ENCODE data around the gene TMEFF2.

The TMEFF2 gene

DNA sequence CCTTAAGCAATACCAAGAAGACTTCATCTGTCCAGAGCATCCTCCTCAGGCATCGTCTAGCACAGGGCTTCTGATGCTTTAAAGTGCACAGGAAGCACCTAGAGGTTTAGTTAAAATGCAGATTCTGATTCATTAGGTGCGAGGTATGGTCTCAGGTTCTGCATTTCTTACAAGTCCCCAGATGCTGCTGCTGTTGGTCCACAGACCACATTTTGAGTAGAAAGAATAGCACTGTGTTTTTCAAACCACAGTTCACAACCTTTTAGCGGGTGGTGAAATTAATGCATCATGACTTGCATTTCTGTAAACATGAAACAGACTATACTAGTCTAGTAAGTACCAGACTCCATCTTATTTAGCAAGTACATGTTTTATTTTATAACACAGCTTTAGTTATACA is 134.6 kb downstream of the TMEFF2 start:
- DNase-seq (ENCODE audit: low read depth): no peak

GRCh38 chr2:192059266-192059665 is 135.5 kb downstream of the TMEFF2 start:
- no peak for DNase-seq (ENCODE audit: low read depth)

GRCh38 chr2:192053921-192054320 is 140.8 kb downstream of the TMEFF2 start:
- no peak for DNase-seq (ENCODE audit: low read depth)

- DNase-seq (ENCODE audit: low read depth): no peak
Observed at GRCh38 chr2:192051533-192051932, 143.2 kb downstream of the TMEFF2 start.

DNA sequence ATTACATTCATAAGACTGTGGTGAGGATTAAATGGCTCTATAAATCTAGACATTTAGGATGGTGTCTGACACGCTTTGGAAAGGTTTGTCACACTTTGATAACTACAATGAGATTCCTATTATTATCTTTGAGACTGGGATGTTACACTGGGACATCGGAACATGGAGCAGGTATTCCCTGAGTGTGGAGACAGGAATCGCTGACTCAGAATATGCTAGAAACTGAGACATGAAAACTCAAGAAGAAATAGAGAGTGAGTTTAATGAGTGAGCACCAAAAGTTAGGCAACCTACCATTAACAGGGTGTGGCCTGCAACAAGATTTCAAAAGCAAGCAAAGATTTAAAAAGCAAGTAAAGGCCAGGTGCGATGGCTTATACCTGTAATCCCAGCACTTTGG is 145.4 kb downstream of the TMEFF2 start:
- no peak for DNase-seq (ENCODE audit: low read depth)

DNA sequence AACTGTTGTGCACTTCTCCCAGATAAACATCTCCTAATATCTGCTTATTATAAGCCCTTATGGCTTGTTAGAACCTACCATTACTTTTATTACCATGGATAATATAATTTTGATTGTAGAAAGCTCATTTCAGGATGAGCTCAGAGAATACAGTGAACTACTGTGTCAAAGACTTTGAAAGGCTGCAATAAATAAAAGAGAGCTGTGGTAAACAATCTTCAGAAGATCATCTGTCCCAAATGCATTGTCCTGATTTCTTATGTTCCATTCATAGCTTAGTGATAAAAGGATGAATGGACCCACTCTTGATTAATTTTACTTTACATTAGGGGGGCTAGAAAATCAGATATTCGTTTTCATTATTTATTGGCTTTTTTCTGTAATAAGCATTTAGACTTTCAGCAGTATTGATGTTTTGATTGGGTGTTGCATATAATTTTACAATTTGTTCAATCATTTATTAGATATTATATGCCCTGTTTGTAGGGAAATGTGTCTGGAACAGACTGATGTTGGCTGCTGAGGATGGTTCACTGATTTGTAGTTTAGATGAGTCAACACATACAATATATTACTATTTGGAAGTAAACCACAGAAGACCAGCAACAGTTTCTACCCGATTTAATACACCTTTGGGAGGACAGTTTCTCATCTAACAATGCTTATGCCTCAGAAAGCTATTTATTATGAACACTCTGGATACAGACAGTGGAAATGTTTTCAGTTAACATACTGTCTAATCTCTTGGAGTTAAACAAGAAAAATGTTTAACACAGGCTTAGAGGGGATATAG is 147.2 kb downstream of the TMEFF2 start:
- no peak for DNase-seq (ENCODE audit: low read depth)

DNA sequence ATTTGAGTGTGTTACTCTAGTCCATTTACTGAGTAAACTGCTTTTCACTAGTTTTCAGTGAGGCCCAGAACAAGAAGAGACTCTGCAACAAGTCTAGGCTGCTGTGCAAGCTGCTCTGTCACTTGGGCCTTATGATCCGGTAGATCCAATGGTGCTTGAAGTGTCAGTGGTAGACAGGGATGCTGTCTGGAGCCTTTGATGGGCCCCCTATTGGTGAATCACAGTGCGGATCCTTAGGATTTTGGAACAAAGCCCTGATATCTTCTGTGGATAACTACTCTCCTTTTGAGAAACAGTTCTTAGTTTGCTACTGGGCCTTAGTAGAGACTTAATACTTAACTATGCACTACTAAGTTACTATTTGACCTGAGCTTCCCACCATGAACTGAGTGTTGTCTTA is 150.2 kb downstream of the TMEFF2 start:
- no peak for DNase-seq (ENCODE audit: low read depth)

- DNase-seq (ENCODE audit: low read depth): no peak
Observed at GRCh38 chr2:192043216-192043870, 151.4 kb downstream of the TMEFF2 start.

GRCh38 chr2:192042126-192042525 is 152.6 kb downstream of the TMEFF2 start:
- DNase-seq (ENCODE audit: low read depth): no peak

DNA sequence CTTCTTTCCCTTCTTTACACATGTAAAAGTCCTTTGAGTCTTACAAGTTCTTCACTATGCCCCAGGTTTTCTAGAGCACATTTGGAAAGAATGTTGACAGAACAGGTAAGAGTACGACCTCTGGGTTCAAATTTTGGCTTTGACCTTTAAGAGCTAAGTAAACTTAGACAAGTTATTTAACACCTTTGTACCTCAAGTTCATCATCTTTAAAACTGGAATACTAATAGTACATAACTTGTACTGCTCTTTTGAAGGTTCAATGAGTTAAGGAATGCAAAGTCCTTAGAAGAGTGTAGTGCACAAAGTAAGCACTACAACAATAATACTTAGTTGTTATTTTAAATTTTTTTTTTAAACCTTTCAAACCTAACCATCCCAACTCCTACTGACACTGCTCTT is 156.6 kb downstream of the TMEFF2 start:
- no peak for DNase-seq (ENCODE audit: low read depth)

DNA sequence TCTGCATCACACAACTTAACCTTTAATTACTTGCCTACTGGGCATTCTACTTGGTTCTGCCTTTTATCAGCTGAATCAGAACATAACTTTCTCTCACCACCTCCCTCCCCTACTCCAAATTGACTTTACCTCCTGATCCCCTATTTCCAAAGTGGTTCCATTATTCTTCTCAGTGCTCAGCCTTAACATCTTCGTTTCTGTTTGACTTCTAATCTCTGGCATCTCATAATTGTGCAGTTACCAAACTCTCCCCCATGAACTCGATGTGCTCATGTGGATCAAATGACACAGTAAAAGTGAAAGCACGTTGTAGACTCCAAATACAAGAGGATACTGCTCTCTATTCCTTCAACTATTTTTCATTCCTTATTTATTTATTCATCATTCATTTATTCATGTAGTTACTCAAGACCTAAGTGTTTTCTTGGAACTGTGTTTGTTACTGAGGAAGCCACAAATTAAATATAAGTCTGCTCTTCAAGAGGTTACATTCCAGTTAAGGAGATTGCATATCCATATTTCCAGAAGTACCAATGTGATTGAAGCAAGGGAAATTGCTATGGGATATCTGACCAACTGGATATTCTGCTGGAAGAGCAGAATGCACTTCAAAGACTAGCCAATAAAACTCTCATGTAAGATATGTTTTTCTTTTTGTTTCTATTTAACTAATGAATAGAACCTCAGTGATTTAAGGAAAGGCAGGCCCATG is 158.8 kb downstream of the TMEFF2 start:
- DNase-seq (ENCODE audit: low read depth): no peak

DNA sequence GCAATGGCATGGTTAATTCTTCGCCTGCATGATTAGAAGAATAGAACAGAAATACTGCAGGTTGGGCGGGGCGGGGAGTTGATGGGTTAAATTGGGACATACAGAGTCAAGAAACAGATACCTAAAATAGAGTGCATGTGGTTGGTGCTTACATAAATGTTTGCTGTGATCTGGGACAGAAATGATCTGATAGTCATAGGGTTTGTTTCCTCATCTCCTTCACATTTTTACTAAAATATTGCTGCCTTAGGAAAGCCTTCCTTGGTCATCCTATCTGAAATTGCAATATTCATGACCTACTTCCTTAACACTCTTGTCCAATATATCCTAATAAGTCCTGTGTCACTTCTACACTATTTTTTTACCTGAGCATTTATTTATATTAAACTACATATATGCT is 163.9 kb downstream of the TMEFF2 start:
- DNase-seq (ENCODE audit: low read depth): no peak

- no peak for DNase-seq (ENCODE audit: low read depth)
Observed at GRCh38 chr2:192030289-192030688, 164.4 kb downstream of the TMEFF2 start.

DNA sequence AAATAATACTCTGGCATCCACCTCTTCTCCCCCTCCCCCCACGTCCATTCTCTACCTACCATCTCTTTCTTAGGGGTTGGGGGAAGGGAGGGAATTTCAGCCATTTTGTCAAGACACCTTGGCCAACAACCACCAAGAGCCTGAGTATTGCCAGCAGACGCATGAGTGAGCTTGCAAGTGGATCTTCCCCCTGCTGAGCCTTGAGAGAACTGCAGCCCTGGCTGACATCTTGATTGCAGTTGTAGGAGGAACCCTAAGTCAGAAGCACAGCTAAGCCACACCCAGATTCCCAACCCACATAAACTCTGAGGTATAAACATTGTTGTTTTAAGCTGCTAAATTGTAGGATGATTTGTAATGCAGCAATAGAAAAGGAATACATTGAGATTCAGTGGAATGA is 165.6 kb downstream of the TMEFF2 start:
- DNase-seq (ENCODE audit: low read depth): no peak

DNA sequence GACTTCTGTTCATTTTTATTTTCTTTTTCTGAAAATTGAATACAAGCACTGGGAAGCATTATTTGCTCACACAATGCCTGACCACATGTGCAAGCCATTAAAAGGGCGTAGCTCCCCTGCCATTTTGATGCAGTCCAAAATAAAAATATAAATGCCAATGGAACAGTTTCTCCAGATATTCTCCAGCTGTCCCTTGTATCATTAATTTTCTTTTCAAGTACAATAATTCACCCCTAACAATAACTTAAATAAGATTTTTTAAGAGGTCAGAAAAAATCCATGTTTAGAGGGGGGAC is 168.0 kb downstream of the TMEFF2 start:
- no peak for DNase-seq (ENCODE audit: low read depth)

DNA sequence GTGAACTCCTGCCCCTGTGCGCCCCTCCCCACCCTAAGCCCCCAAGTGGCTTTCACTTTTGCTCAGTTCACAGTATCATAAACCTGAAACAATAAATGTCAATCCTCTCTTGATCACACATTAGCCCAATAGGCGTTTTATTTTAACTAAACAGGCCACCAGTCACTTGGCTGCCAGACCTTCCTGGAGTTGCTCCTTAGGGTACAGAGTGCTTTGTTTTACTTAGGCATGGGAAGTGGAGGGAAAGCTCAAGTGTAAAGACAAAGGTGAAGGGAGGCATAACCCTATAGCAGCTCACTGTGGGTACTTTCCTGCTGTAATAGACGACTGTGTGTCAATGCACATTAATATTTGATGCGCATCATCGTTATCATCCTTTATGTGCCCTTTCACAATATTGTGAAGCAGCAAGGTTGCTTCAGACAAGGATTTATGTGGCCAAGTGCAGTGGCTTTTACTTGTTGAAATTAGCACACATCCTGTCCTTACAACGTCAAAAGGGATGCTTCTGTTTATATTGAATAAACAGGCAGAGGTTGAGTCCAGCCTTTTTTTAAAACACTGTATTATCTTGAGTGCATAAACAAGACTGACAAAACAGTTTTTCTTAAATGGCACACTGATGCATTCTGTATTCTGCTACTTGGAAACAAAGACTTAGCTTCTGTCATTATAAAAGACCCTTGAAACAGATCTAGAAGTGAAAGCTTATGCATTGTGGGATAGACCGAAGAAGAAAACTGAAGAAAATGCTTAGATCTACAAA is 168.5 kb downstream of the TMEFF2 start:
- DNase-seq (ENCODE audit: low read depth): no peak

DNA sequence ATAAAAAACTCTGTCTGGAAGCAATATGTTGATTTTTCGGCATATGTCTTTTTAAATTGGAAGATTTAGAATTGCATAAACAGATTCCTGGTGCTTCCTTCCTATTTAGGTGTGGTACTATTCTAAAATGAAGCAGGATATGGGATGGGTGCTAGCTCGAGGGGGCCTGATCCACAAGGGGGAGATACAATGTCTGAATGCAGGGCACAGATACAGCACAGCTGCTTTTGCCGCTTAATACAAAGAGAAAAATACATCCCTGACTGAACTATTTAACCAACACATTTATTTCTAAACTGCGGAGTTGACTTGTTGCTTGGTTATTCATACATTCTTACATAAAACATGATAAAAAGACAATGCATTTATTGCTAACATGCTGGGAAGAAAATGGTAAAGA is 169.1 kb downstream of the TMEFF2 start:
- DNase-seq (ENCODE audit: low read depth): no peak

DNA sequence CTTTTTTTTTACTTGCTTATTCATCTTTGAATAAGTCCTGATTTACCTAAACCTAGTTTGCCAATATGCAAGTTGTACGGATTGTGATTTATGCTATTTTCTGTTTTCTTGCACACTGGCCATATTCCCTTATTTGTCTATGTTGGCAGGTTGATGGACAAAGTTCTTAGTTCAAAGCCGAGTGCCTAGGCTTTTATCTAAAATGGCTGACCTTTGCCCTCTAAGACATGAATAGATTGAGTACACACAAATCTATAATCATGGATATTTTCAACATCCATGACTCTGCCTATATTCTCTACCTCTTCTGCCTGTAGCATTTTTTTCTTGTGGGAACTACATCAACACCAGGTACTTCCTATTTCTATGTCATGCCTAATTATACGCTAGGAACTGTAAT is 171.7 kb downstream of the TMEFF2 start:
- DNase-seq (ENCODE audit: low read depth): no peak

- DNase-seq (ENCODE audit: low read depth): no peak
Observed at GRCh38 chr2:192017844-192018243, 176.9 kb downstream of the TMEFF2 start.

- DNase-seq (ENCODE audit: low read depth): no peak
Observed at GRCh38 chr2:192016265-192016664, 178.5 kb downstream of the TMEFF2 start.

DNA sequence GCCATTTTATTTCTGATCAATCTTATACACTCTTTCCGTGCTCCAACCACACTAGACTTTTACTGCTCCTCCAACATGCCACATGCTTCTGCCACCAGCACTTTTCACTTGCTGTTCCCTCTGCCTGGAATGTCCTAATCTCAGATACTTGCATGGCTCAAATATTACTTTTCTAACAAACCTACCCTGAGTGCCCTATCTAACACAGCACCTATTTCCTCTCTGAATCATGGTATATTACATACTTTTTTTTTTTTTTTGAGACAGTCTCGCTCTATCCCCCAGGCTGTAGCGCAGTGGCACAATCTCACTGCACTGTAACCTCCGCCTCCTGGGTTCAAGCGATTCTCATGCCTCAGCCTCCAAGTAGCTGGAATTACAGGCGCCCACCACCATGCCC is 181.5 kb downstream of the TMEFF2 start:
- DNase-seq (ENCODE audit: low read depth): no peak

- no peak for DNase-seq (ENCODE audit: low read depth)
Observed at GRCh38 chr2:192011196-192011595, 183.5 kb downstream of the TMEFF2 start.

GRCh38 chr2:192010073-192010472 is 184.7 kb downstream of the TMEFF2 start:
- no peak for DNase-seq (ENCODE audit: low read depth)
